Neuronal stem cell (in vitro differentiated cells): ENCODE measurements around the gene TTLL8.

ENCODE experiments used
- DNase-seq: peaks from one replicate; pipeline ENCODE4 v3.0.0-alpha.2; 2013; ENCODE audit warnings: low spot score
- H2AFZ ChIP-seq: one replicate; pipeline ENCODE4 v1.6.1; 2013; ENCODE audit warnings: mild to moderate bottlenecking, low read length, inconsistent platforms
- H2AK5ac ChIP-seq: 2 replicates; pipeline ENCODE4 v1.6.1; 2013; ENCODE audit warnings: low read depth, mild to moderate bottlenecking, inconsistent platforms, low read length, moderate library complexity, mixed read lengths
- H2BK120ac ChIP-seq: 2 replicates; pipeline ENCODE4 v1.6.1; 2013; ENCODE audit warnings: low read depth, mild to moderate bottlenecking, inconsistent platforms, low read length, moderate library complexity, mixed read lengths
- H2BK12ac ChIP-seq: one replicate; pipeline ENCODE4 v1.6.1; 2013; ENCODE audit warnings: low read length, inconsistent platforms
- H2BK15ac ChIP-seq: 2 replicates; pipeline ENCODE4 v1.6.1; 2013; ENCODE audit warnings: mild to moderate bottlenecking, low read length, inconsistent platforms, mixed read lengths
- H2BK5ac ChIP-seq: one replicate; pipeline ENCODE4 v1.6.1; 2013; ENCODE audit warnings: inconsistent platforms, mild to moderate bottlenecking, low read length, moderate library complexity
- H3K14ac ChIP-seq: one replicate; pipeline ENCODE4 v1.6.1; 2013; ENCODE audit warnings: low read length, inconsistent platforms
- H3K18ac ChIP-seq: 2 replicates; pipeline ENCODE4 v1.6.1; 2013; ENCODE audit warnings: low read length, inconsistent platforms
- H3K23ac ChIP-seq: 2 replicates; pipeline ENCODE4 v1.6.1; 2013; ENCODE audit warnings: low read depth, mild to moderate bottlenecking, mixed read lengths, low read length, inconsistent platforms; ENCODE audit not compliant: poor library complexity
- H3K27ac ChIP-seq: replicated peaks from 3 replicates; pipeline ENCODE4 v1.5.1; 2013; ENCODE audit warnings: low read length, inconsistent platforms
- H3K27me3 ChIP-seq, 3 experiments: 2 replicates each; pipeline ENCODE4 v1.6.1; 2013; ENCODE audit warnings: low read length in 3 of 3, mild to moderate bottlenecking in 2 of 3, inconsistent platforms in 1 of 3, low read depth in 1 of 3, mixed read lengths in 1 of 3, moderate library complexity in 1 of 3; ENCODE audit not compliant: control insufficient read depth in 3 of 3, insufficient read depth in 3 of 3
- H3K36me3 ChIP-seq, 2 donors: replicated peaks in 1 of 2; 2 replicates each; pipeline ENCODE4 v1.6.1; 2013; ENCODE audit warnings: low read length in 2 of 2; ENCODE audit not compliant: control insufficient read depth in 2 of 2, insufficient read depth in 2 of 2
- H3K4ac ChIP-seq: 2 replicates; pipeline ENCODE4 v1.6.1; 2013; ENCODE audit warnings: inconsistent platforms, mild to moderate bottlenecking, low read length, moderate library complexity
- H3K4me1 ChIP-seq, 2 donors: 1 replicate in 1 of 2; 2 replicates in 1 of 2; pipeline ENCODE4 v1.6.1; 2013; ENCODE audit warnings: low read length in 2 of 2, low read depth in 1 of 2; ENCODE audit not compliant: control insufficient read depth in 2 of 2, insufficient read depth in 1 of 2
- H3K4me2 ChIP-seq: one replicate; pipeline ENCODE4 v1.6.1; 2013; ENCODE audit warnings: mild to moderate bottlenecking, low read length, inconsistent platforms; ENCODE audit not compliant: insufficient read depth, poor library complexity, severe bottlenecking
- H3K4me3 ChIP-seq, 2 donors: 2 replicates each; pipeline ENCODE4 v1.5.1; 2013; ENCODE audit warnings: low read length in 2 of 2, mild to moderate bottlenecking in 2 of 2, inconsistent platforms in 1 of 2, moderate library complexity in 1 of 2
- H3K79me1 ChIP-seq: one replicate; pipeline ENCODE4 v1.6.1; 2013; ENCODE audit warnings: low read depth, mild to moderate bottlenecking, inconsistent platforms, low read length, moderate library complexity
- H3K9ac ChIP-seq: one replicate; pipeline ENCODE4 v1.6.1; 2013; ENCODE audit warnings: mild to moderate bottlenecking, low read depth, low read length, inconsistent platforms; ENCODE audit not compliant: poor library complexity
- H3K9me3 ChIP-seq, 2 donors: replicated peaks in 1 of 2; 2 replicates each; pipeline versions ENCODE3 to v1.6.1; 2013; ENCODE audit warnings: low read length in 2 of 2, mild to moderate bottlenecking in 2 of 2, inconsistent platforms in 1 of 2, low read depth in 1 of 2, mixed read lengths in 1 of 2, moderate library complexity in 1 of 2; ENCODE audit not compliant: control insufficient read depth in 2 of 2, insufficient read depth in 1 of 2
- H4K8ac ChIP-seq: one replicate; pipeline ENCODE4 v1.6.1; 2013; ENCODE audit warnings: low read depth, mild to moderate bottlenecking, inconsistent platforms, low read length, moderate library complexity
- H4K91ac ChIP-seq: one replicate; pipeline ENCODE4 v1.6.1; 2013; ENCODE audit warnings: low read length, low read depth, mild to moderate bottlenecking, inconsistent platforms; ENCODE audit not compliant: poor library complexity
- WGBS, 2 donors: extraction: QIAGEN DNeasy Blood & Tissue Kit; methylation state at CpG; one replicate each; pipeline ENCODE4 v1.1.7; 2013; ENCODE audit warnings: missing lambda C conversion rate in 2 of 2, mixed read lengths in 1 of 2; ENCODE audit not compliant: insufficient read length in 2 of 2, insufficient replicate concordance in 1 of 2; ENCODE audit errors: extremely low coverage in 2 of 2; 5-methylcytosine and 5-hydroxymethylcytosine counted together

Gene TTLL8

DNA sequence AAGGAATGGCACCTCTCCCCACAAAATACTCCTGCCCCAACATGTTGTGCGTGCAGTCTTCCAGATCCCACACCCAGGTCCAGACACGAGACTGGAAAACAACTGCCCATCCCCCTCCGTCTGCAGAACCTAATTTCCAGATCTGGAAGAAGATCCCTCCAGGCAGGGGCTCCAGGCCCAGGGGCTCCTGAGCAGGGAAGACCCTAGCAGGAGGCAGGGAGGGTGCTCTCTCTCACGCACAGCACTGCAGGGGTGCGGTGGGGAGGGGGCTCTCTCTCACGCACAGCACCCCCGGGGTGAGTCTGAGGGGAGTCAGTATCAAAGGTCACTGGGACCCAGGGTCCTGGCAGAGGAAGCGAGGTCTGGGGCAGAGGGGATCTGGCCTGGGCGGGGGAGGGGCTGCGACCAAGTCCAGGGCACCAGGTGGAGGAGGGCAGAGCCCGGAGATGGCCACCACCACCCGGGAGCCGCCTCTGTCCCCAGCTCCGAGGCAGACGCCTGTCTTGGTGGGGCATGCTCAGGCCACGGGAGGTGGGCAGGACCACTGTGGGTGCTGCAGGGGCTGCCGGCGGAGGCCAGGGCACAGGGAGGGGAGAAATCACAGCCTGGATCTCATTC, 25.5 kb upstream of the TTLL8 start:
- DNase-seq, result no peak
- Histone ChIP-seq H3K4ac (no peak overlapping the region), H3K79me1 (no peaks in the 10 kb centered on the region), H3K18ac (peak overlapping the region; percentile 84), H2BK120ac (peak overlapping the region; percentile 98), H3K4me2 (no peak overlapping the region), H3K4me3 (no peak overlapping the region), H4K91ac (no peak overlapping the region), H3K27me3 (no peaks in the 10 kb centered on the region), H3K23ac (peak overlapping the region; percentile 58), H3K4me1 (peaks cover 6 to 16% of the 10 kb centered on the region in 2 donors), H2BK15ac (peak overlapping the region; percentile 98), H3K27ac (no peak overlapping the region), H2BK5ac (peak overlapping the region; percentile 67), H3K9me3 (peaks cover 1 to 5% of the 10 kb centered on the region in 2 donors), H4K8ac (peak overlapping the region; percentile 68), H2AK5ac (peak overlapping the region; percentile 92), H2BK12ac (peak overlapping the region; percentile 92), H3K14ac (peak overlapping the region; percentile 57), H3K36me3 (no peaks in the 10 kb centered on the region), H2AFZ (no peak overlapping the region), H3K9ac (no peak overlapping the region)
- WGBS, 2 donors, result no CpG with 5 or more reads among the region's 18 CpGs

DNA sequence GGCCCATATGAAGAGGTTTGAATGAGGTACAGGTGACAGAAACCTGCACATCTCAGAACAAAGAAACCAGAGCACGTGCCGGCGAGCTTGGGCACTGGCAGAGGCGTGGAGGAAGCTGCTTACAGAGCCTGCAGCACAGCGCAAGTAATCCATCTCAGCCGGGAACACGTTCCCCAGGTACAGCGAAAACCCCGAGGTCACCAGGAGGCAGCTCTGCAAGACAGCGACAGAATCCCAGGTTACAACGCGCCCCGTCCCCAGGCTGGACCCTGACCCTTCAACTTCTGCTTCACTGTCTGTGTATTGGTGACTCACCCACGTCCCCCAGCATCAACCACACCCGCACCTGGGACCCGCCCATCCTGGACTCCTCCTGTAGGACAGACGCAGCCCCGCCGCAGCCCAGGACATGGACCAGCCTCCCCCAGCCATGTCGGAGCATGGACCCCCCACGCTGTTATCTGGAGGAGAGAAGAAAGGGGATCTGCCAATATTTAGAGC, 24.9 kb upstream of the TTLL8 start:
- Histone ChIP-seq H3K4me2 (no peak overlapping the region), H2BK12ac (no peak overlapping the region), H3K4ac (no peak overlapping the region), H2AFZ (no peak overlapping the region), H4K91ac (peak overlapping the region; percentile 56), H3K79me1 (no peaks in the 10 kb centered on the region), H3K4me1 (peaks cover 6 to 16% of the 10 kb centered on the region in 2 donors), H2BK15ac (peak overlapping the region; percentile 38), H3K36me3 (no peaks in the 10 kb centered on the region), H2AK5ac (no peak overlapping the region), H3K23ac (peak overlapping the region; percentile 26), H3K14ac (no peak overlapping the region), H3K4me3 (no peak overlapping the region), H3K27me3 (no peaks in the 10 kb centered on the region), H3K9ac (no peak overlapping the region), H2BK120ac (no peak overlapping the region), H3K18ac (peak overlapping the region; percentile 2), H4K8ac (no peak overlapping the region), H3K27ac (no peak overlapping the region), H3K9me3 (peaks cover 1 to 5% of the 10 kb centered on the region in 2 donors), H2BK5ac (no peak overlapping the region)
- DNase-seq, result no peak
- WGBS, 2 donors, result no CpG with 5 or more reads among the region's 21 CpGs

DNA sequence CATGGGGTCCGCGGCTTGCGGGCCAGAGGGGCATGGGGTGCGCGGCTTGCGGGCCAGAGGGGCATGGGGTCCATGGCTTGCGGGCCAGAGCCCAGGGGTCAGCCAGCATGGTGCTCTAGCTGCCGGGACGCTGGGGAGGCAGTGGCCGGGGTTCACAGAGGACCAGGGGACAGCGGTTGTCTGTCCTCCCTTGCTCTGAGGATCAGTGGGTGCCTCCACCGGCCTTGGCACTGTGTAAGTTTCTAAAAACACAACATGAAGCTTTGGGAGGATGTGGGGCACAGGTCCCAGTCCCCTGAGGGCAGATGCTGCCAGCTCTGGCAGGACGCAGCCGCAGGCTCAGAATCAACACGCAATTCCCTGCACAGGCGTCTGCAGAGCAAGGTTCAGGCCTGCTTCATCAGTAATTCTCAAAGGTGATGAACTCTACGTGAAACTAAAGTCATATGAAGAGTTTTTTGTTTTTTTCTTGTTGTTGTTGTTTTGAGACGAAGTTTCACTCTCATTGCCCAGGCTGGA, 24.2 kb upstream of the TTLL8 start:
- no peak overlapping the region for H3K14ac ChIP-seq

DNA sequence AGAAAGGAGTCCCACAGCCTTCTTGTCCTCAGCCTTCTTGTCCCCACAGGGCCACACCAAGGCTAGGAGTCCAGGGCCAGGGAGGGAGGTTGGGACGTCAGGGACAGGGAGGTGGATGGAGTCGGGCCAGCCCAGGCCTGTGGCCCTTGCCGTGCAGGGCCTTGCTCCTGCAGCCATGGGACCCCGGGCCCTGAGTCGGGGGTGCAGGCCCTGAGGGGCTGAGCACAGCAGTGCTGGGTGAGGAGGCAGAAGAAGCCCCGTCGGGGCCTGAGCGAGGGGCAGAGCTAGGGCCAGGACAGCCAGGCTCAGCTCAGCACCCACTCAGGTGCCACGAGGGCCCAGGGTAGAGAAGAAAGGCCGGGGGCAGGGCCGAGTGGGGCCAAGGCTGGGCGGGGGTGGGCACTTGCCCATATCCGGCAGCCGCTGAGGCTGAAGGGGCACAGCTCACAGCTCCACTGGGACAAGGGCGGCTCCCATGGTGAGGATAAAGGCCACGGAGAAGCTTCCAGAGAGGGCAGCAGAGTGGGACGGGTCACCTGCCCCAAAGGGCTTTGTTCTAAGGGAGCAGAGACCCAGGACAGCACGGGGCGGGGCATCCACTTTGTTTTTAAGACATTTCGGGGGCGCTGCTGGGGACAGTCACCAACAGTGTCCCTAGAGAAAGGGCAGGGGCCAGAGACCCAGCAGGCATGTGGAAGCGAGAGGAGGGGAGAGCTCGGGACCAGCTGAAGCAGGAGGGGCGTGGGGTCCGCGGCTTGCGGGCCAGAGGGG, 23.5 kb upstream of the TTLL8 start:
- H3K4ac ChIP-seq, result peak overlapping the region; percentile 39

More for the DNA sequence above, 24.2 kb upstream of the TTLL8 start:
- no peaks in the 10 kb centered on the region for H3K27me3 ChIP-seq
- H3K36me3 ChIP-seq, result no peaks in the 10 kb centered on the region
- no peak overlapping the region for H2BK5ac ChIP-seq
- no peak overlapping the region for H2AFZ ChIP-seq
- H3K4ac ChIP-seq, result peak overlapping the region; percentile 39
- no peak overlapping the region for H3K9ac ChIP-seq
- peak overlapping the region; percentile 51 for H2AK5ac ChIP-seq
- H3K27ac ChIP-seq, result no peak overlapping the region
- peaks cover 0 to 1% of the 10 kb centered on the region in 2 donors for H3K9me3 ChIP-seq
- H2BK120ac ChIP-seq, result no peak overlapping the region
- H3K23ac ChIP-seq, result no peak overlapping the region
- peak overlapping the region; percentile 49 for H3K18ac ChIP-seq
- no peak for DNase-seq
- no CpG with 5 or more reads among the region's 18 CpGs for WGBS, 2 donors
- H4K8ac ChIP-seq, result no peak overlapping the region
- no peaks in the 10 kb centered on the region for H3K79me1 ChIP-seq
- no peak overlapping the region for H4K91ac ChIP-seq
- H3K4me2 ChIP-seq, result no peak overlapping the region
- no peak overlapping the region for H3K4me3 ChIP-seq
- H2BK12ac ChIP-seq, result peak overlapping the region; percentile 48
- H2BK15ac ChIP-seq, result no peak overlapping the region
- H3K4me1 ChIP-seq, result peaks cover 6 to 16% of the 10 kb centered on the region in 2 donors

More for the DNA sequence above, 23.5 kb upstream of the TTLL8 start:
- Histone ChIP-seq H3K36me3 (no peaks in the 10 kb centered on the region), H3K18ac (peak overlapping the region; percentile 71), H2BK12ac (peak overlapping the region; percentile 48), H2BK15ac (peak overlapping the region; percentile 63), H2AFZ (no peak overlapping the region), H3K79me1 (no peaks in the 10 kb centered on the region), H3K4me3 (no peak overlapping the region), H3K9ac (no peak overlapping the region), H3K9me3 (no peaks in the 10 kb centered on the region), H3K27me3 (no peaks in the 10 kb centered on the region), H3K27ac (no peak overlapping the region), H2AK5ac (peak overlapping the region; percentile 51), H3K4me1 (peaks cover 7 to 16% of the 10 kb centered on the region in 2 donors), H2BK5ac (no peak overlapping the region), H2BK120ac (no peak overlapping the region), H4K8ac (no peak overlapping the region), H3K14ac (no peak overlapping the region), H4K91ac (no peak overlapping the region), H3K23ac (peak overlapping the region; percentile 13), H3K4me2 (no peak overlapping the region)
- WGBS, 2 donors, result no CpG with 5 or more reads among the region's 27 CpGs
- no peak for DNase-seq
